ENCODE results near the gene ECM2. TPM values are rescaled to one million over a fixed set of nuclear protein-coding genes. Genes with fewer than 3 reads are reported as not detected.
A peak's percentile ranks its signal among the peaks of the same experiment; 100 is the strongest.

Gene ECM2
- total and polyA plus RNA-seq, 2 donors (not counting 1 experiment from before 2014, with no cell fraction given): 6.8 to 17.2 TPM

DNA sequence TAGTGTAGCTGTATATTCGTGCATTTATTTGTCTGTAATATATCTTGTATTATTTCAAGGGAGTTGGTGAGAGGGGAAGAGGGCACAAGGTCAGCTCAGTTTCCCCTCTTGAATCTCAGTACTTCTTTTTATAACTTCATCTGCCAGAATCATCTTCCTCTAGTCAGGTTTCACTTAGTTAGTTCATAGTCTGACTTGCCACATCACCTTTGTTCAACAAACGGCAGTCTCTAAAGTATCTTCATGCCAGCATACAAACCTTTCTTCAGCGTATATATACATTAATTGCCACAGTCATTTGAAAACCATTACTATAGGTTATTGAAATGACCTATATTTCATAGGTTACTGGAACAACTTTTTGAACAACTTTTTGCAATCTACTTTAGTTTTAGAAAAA lies 1.6 kb downstream of the ECM2 start:
- Histone ChIP-seq H3K79me2 (ENCODE audit: control insufficient read depth, insufficient read depth, low read length) (no peaks in the 10 kb centered on the region), H3K4me1 (ENCODE audit: control insufficient read depth, extremely low read depth, insufficient read depth, low read length) (peaks cover 4% of the 10 kb centered on the region), H2AFZ (ENCODE audit: low read length) (peak overlapping the region; percentile 40), H3K27ac (ENCODE audit: insufficient read depth, low read length) (no peak overlapping the region), H3K9me3 (ENCODE audit: control insufficient read depth, insufficient read depth, low read depth, low read length) (no peaks in the 10 kb centered on the region), H3K27me3 (ENCODE audit: control insufficient read depth, insufficient read depth, low read length) (no peaks in the 10 kb centered on the region), H4K20me1 (ENCODE audit: control insufficient read depth, extremely low read depth, insufficient read depth, low read length) (no peaks in the 10 kb centered on the region), H3K9ac (ENCODE audit: insufficient read depth, low read length) (no peak overlapping the region), H3K36me3 (ENCODE audit: control insufficient read depth, insufficient read depth, low read length) (no peaks in the 10 kb centered on the region), H3K4me3 (replicated peaks in 1 of 4; ENCODE audit: control extremely low read depth in 1 of 4, insufficient read depth in 1 of 4, low read depth in 3 of 4, low read length in 4 of 4) (peak overlapping the region; percentile 7 to 41 (median 32)), H3K4me2 (ENCODE audit: extremely low read depth, insufficient read depth, low read length) (peak overlapping the region; percentile 96)
- DNase-seq (ENCODE audit: low read depth in 2 of 2): no peak
- TF ChIP-seq EZH2 (IDR thresholded peaks at IDR 0.05; ENCODE audit: low read length, missing control alignments): no peak
- TF ChIP-seq, protein P1, sequence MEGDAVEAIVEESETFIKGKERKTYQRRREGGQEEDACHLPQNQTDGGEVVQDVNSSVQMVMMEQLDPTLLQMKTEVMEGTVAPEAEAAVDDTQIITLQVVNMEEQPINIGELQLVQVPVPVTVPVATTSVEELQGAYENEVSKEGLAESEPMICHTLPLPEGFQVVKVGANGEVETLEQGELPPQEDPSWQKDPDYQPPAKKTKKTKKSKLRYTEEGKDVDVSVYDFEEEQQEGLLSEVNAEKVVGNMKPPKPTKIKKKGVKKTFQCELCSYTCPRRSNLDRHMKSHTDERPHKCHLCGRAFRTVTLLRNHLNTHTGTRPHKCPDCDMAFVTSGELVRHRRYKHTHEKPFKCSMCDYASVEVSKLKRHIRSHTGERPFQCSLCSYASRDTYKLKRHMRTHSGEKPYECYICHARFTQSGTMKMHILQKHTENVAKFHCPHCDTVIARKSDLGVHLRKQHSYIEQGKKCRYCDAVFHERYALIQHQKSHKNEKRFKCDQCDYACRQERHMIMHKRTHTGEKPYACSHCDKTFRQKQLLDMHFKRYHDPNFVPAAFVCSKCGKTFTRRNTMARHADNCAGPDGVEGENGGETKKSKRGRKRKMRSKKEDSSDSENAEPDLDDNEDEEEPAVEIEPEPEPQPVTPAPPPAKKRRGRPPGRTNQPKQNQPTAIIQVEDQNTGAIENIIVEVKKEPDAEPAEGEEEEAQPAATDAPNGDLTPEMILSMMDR (conservative IDR thresholded peaks at IDR 0.05 in 1 of 2, IDR thresholded peaks at IDR 0.05 in 1 of 2; ENCODE audit: low read depth in 1 of 2, low read length in 2 of 2): no peak

DNA sequence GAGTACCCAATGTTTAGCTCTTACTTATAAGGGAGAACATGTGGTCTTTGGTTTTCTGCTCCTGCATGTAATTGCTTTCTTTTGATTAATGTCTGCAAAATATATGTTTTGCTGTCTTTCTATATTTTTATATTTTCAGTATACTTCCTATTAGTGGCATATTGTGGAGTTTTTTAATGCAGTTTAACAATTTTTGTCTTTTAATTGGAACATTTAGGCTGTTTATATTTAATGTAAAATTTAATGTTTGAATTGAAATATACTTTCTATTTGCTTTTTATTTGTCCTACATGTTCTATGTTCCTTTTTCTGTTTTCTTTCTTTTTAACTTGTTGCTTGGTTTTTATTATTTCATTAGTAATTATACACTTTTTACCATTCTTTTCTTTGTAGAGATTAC lies 4.9 kb downstream of the ECM2 start:
- no peaks in the 10 kb centered on the region for H3K36me3 ChIP-seq (ENCODE audit: control insufficient read depth, insufficient read depth, low read length)
- no peak overlapping the region for H3K9ac ChIP-seq (ENCODE audit: insufficient read depth, low read length)

DNA sequence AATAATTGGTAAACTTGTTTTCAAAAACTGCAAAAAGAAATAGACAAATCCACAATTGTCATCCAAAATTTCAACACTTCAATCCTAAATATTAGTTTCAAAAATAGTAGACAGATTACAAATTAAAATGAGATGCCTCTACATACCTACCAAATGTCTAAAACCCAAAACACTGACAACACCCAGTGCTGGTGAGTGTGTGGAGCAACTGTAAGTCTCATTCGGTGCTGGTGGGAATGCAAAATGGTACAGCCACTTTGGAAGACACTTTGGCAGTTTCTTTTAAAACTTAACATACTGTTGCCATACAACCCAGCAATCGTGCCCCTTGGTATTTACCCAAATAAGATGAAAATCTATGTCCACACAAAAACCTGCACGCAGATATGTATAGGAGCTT lies 6.7 kb downstream of the ECM2 start:
- H3K9ac ChIP-seq (ENCODE audit: insufficient read depth, low read length): no peak overlapping the region
- no peak overlapping the region for H2AFZ ChIP-seq (ENCODE audit: low read length)
- no peaks in the 10 kb centered on the region for H3K79me2 ChIP-seq (ENCODE audit: control insufficient read depth, insufficient read depth, low read length)
- no peak overlapping the region for H3K27ac ChIP-seq (ENCODE audit: insufficient read depth, low read length)
- H4K20me1 ChIP-seq (ENCODE audit: control insufficient read depth, extremely low read depth, insufficient read depth, low read length): no peaks in the 10 kb centered on the region
- TF ChIP-seq EZH2 (IDR thresholded peaks at IDR 0.05; ENCODE audit: low read length, missing control alignments): no peak
- TF ChIP-seq, protein P1 (conservative IDR thresholded peaks at IDR 0.05 in 1 of 2, IDR thresholded peaks at IDR 0.05 in 1 of 2; ENCODE audit: low read depth in 1 of 2, low read length in 2 of 2): no peak
- H3K4me1 ChIP-seq (ENCODE audit: control insufficient read depth, extremely low read depth, insufficient read depth, low read length): peaks cover under 1% of the 10 kb centered on the region
- H3K36me3 ChIP-seq (ENCODE audit: control insufficient read depth, insufficient read depth, low read length): no peaks in the 10 kb centered on the region
- H3K27me3 ChIP-seq (ENCODE audit: control insufficient read depth, insufficient read depth, low read length): no peaks in the 10 kb centered on the region
- no peak overlapping the region for H3K4me3 ChIP-seq (replicated peaks in 1 of 4; ENCODE audit: control extremely low read depth in 1 of 4, insufficient read depth in 1 of 4, low read depth in 3 of 4, low read length in 4 of 4)
- H3K4me2 ChIP-seq (ENCODE audit: extremely low read depth, insufficient read depth, low read length): no peak overlapping the region
- no peaks in the 10 kb centered on the region for H3K9me3 ChIP-seq (ENCODE audit: control insufficient read depth, insufficient read depth, low read depth, low read length)
- no peak for DNase-seq (ENCODE audit: low read depth in 2 of 2)

More for the DNA sequence above, 4.9 kb downstream of the ECM2 start:
- H4K20me1 ChIP-seq (ENCODE audit: control insufficient read depth, extremely low read depth, insufficient read depth, low read length): no peaks in the 10 kb centered on the region
- H3K9me3 ChIP-seq (ENCODE audit: control insufficient read depth, insufficient read depth, low read depth, low read length): no peaks in the 10 kb centered on the region
- no peaks in the 10 kb centered on the region for H3K27me3 ChIP-seq (ENCODE audit: control insufficient read depth, insufficient read depth, low read length)
- H3K79me2 ChIP-seq (ENCODE audit: control insufficient read depth, insufficient read depth, low read length): no peaks in the 10 kb centered on the region
- no peak overlapping the region for H3K4me2 ChIP-seq (ENCODE audit: extremely low read depth, insufficient read depth, low read length)
- no peak overlapping the region for H2AFZ ChIP-seq (ENCODE audit: low read length)
- no peak for DNase-seq (ENCODE audit: low read depth in 2 of 2)
- H3K4me3 ChIP-seq (replicated peaks in 1 of 4; ENCODE audit: control extremely low read depth in 1 of 4, insufficient read depth in 1 of 4, low read depth in 3 of 4, low read length in 4 of 4): no peak overlapping the region
- H3K27ac ChIP-seq (ENCODE audit: insufficient read depth, low read length): no peak overlapping the region
- H3K4me1 ChIP-seq (ENCODE audit: control insufficient read depth, extremely low read depth, insufficient read depth, low read length): peaks cover 4% of the 10 kb centered on the region
- TF ChIP-seq, protein P1 (conservative IDR thresholded peaks at IDR 0.05 in 1 of 2, IDR thresholded peaks at IDR 0.05 in 1 of 2; ENCODE audit: low read depth in 1 of 2, low read length in 2 of 2): no peak
- TF ChIP-seq EZH2 (IDR thresholded peaks at IDR 0.05; ENCODE audit: low read length, missing control alignments): no peak
